ENCODE data around the gene ITIH5.
"Not testable (repeated sequence)": the region's sequence is repeated elsewhere in the genome, so short reads cannot be mapped to it uniquely, and the experiment has no call there.

The ITIH5 gene

DNA sequence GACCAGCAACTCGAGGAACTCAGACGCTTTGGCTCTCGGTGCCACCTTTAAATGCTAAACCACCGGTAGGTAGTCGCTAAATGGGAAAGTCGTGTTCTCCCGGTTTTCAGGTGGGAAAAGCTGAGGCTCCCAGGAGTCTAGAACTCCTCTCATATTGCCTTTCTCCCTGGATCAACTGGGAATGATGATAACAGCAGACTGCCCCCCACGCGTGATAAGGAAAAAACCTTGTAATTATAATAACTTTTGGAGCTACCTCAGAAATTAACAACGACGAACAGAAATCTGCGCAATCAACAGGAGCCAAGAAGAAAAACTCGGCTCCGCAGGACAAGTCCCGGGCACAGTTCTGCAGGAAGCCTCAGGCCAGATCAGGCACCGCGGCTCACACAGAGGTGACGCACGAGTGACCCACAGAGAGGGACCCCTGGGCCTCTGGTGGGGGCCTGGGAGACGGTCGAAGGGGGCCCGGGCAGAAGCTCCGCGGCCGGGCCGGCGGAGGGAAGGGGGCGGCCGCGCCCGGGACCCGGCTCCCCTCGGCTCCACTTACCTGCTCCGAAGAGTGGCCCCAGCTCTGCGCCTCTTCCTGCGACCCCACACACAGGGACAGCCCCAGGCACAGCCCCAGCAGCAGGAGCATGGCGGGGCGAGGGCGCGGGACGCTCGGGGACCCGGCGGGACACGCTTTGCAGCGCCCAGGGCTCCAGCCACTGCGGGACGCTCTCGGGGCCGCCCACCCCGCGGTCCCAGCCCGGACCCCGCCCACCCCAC lies at the start of gene ITIH5:
Gene ITIH5, minus strand, starts transcription at position 714 of the 771 bp plus-strand sequence. Its CDS starts 74 bp downstream, at position 640.
- DNase-seq: peak in 1 of 2 experiments; percentile 22

DNA sequence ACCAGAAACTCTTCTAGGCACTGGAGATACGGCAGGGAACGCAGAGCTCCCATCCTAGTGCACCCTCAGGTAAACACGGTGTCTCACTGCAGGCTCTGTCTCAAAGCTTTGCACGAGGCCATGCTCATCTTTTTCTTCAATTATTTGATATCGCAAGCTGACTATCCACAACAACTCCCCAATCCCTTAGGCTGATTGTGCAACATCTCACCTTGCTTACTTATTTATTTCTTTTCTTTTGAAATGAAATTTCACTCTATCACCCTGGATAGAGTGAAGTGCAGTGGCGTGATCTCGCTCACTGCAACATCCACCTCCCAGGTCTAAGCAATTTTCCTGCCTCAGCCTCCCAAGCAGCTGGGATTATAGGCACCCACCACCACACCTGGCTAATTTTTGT lies 48.7 kb upstream of the ITIH5 start:
- DNase-seq: no peak

DNA sequence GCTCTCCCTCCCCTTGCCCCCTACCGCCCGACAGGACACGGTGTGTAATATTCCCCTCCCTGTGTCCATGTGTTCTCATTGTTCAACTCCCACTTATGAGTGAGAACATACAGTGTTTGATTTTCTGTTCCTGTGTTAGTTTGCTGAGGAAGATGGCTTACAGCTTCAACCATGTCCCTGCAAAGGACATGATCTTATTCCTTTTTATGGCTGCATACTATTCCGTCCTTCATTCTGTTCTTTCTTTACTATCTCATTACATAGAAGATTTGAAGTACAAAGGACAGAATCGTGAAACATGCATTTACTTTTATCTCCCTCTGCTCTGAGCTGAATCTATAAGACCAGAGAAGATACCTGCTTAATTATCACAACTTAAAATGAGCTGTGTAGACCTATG lies 44.3 kb upstream of the ITIH5 start:
- DNase-seq: not testable (repeated sequence)

DNA sequence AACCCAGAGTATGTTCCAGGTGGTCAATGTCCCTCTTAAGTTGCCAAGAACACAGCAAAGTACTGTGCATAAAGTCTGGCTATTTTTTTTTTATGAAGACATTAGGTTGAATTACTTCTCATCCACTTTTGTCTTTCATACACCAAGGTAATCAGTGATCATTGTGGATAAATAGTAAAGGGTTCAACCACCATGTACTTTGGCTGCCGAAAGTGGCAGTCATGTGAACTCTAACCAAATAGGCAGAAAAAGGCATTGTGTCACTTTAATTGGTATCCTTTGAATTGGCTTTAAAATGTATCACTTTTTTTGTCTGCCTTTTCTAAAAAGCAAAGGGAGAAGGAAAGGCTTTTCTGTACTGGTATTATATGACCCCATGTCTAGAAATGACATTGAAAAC lies 43.7 kb upstream of the ITIH5 start:
- no peak for DNase-seq

DNA sequence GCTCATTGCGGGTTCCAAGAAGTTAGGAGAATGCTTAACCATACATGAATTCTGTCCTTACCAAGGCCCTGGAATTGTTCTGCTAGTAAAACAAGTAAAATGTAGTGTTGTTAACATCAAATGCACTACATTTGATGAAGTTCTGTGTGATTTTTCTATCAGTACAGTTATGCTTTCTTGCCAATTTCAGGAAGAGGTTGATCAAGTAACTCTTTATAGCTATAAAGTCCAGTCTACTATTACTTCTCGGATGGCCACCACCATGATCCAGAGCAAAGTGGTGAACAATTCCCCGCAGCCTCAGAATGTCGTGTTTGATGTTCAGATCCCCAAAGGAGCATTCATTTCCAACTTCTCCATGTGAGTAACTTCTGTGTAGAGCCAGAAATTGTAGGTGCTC lies 42.1 kb upstream of the ITIH5 start:
- no peak for DNase-seq

DNA sequence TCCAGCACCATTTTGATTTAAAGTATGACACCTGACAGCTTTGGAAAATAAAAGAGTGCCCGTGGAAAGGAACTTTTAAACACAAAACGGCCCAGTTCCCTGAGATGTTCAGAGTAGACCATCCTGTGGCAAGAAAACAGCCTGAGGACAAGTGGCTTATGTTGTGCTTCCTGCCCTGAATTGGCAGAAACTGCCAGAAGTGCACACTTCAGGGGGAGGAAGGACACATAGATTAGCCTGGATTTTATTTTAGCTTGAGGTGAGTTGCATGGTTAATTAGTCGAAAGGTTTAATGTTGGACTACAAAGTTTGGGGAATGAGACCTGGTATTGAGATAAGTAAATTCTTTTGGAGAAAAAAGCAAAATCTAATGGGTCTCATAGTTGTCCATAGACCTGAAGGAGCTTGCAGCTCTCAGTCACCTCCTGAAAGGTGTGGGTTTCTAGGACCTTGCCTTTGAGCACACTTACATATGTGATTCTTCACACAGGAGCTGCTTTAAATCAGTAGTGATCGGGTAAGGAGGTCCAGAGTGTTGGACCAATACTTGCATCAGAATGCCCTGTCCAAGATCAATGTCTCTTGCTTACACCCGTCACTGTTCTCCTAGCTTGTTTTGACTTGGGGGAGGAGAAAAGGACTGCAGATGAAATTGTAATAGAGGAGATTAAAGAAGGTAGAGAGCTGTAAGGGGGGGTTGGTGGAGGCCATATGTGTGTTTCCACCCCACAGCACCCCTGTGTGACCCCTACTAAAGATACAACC lies 41.3 kb upstream of the ITIH5 start:
- DNase-seq: no peak

DNA sequence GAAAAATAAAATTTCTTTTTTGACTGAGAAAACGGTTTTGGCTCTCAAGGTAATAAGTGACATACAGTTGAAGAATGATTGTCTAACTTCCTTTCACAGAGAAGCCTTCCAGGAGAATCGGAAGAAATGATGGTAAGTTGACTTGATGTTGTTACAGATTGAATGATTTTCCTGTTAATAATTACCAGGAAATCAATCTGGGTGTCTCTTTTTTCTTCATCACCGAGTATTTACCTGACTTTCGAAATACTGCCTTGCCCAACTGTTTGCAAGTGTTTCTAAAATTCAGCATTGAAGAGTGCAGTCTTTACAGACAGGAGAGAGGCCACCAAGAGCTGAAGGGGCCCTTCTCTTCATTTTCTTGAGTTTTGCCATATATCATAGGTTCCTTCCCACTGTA lies 40.3 kb upstream of the ITIH5 start:
- DNase-seq: no peak

DNA sequence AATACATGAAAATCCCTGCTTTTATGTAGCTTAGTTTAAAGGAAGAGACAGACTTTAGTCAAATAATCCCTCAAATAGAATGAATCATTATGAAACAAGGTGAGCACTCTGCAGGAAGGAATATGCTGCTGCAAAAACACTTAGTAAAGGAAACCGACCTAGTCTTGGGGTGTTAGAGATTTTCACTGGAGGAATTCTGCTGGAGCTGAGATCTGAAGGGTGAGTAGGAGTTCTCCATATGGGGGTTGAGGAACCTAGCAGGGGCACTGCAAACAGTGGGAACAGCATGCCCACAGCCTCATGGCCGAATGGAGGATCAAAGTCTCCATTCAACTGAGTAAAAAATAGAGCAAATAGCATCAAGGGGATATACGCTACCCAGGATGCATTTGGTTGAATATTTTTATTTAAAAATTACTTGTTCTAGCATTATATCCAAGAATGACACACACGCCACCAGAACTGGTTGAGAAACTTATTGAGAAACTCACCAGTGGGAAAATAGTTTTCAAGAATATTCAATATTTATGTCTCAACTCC lies 39.8 kb upstream of the ITIH5 start:
- no peak for DNase-seq

DNA sequence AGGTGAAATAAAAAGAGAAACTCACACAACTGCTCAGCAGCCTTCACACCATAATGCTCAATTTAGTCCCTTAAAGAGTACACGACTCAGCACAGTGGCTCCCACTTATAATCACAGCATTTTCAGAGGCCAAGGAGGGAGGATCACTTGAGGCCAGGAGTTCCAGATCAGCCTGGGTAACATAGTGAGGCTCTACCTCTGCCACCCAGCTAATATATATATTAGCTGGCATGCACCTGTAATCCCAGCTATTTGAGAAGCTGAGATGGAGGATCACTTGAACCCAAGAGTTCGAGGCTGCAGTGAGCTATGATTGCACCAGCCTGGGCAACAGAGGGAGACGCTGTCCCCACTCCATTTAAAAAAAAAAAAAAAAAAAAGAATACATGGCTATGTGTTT lies 38.6 kb upstream of the ITIH5 start:
- DNase-seq: no peak

DNA sequence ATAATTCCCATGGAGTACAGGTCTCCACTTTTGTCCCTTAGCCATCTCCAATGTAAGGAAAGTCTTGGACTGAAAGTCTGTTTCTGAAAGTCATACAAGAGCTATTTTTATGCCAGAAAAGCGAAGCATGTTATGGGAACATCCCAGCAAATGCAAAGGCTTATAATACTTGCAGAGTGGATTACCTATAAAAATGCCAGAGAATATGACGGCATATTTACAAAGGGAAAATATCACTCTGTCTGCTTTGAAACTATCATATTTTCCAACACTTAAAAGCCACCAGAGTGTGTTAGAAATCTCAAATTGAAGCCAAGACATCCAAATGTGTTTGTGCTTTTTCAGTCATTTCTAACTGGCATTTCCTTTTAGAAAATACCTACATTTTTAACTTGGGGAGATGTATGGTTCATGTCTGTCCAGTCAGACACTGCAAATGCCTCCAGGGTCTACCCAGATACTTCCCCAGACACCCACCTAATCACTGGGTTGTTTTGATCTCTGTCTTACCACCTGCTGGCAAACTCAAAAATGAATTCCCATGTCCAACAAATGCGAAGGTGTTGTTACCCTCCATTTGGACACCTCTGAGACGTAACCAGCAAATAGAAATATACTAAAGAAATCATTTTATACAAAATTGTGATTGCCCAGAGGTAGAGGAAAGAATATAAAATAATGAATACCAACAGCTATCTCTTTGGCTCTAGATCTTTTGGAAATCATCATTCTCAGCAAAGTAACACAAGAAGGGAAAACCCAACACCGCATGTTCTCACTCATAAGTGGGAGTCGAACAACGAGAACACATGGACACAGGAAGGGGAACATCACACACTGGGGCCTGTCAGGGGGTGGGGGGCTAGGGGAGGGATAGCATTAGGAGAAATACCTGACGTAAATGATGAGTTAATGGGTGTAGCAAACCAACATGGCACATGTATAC lies 37.6 kb upstream of the ITIH5 start:
- no peak for DNase-seq

DNA sequence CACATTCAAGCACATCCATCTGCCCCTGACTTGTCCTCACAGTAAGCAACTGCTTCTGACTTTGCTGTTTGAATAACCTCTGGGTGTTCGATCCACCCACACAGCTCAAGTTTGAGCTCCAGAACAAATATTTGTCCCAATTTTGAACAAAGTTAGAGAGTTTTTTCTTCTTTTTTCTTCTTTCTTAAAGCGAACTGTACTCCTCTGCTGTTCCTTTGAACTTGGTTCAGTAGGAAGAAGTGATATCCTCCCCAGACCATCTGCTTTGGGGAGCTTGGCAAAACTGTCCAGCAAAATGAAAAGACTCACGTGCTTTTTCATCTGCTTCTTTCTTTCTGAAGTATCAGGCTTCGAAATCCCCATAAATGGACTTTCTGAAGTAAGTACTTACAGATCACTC lies 36.4 kb upstream of the ITIH5 start, which contains the start of gene ITIH2:
Gene ITIH2, plus strand, starts transcription at position 177 of the 400 bp plus-strand sequence. Its CDS starts 119 bp downstream, at position 296.
- DNase-seq: no peak

DNA sequence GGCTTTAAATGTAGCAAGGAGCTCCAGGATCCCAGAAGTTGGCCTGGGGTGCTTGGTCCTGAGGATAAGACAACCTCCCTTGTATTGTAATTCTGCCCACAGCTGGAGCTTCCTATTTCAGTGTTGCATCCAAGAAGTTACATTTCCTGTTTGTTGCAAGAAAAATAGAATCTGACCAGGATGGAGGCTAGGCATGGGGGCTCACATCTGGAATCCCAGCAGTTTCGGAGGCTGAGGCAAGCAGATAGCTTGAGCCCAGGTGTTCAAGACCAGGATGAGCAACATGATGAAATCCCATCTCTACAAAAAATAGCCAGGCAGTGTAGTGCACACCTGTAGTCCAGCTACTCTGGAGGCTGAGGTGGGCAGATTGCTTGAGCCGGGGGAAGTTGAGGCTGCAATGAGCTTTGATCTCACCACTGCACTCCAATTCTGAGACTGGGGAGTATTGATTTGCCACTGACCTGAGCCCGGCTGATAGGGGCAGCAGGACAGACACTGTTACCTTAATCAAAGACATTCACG lies 35.6 kb upstream of the ITIH5 start:
- no peak for DNase-seq

DNA sequence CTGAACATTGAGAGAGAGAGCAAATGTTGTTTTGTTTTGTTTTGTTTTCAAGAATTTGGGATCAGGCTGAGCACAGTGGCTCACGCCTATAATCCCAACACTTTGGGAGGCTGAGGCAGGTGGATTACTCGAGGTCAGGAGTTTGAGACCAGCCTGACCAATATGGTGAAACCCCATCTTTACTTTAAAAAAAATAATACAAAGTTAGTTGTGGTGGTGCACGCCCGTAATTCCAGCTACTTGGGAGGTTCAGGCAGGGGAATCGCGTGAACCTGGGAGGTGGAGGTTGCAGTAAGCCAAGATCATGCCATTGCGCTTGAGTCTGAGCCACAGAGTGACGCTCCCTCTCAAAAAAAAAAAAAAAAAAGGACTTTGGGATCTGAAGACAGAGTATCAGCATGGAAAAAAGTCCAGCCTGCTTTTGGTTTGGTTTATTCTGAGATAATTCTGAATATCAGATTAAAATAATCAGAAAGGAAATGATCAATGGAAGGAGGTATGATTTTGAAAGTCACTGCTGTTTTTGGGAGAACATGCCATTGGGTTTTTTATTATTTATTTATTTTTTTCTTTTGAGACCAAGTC lies 34.5 kb upstream of the ITIH5 start:
- no peak for DNase-seq

DNA sequence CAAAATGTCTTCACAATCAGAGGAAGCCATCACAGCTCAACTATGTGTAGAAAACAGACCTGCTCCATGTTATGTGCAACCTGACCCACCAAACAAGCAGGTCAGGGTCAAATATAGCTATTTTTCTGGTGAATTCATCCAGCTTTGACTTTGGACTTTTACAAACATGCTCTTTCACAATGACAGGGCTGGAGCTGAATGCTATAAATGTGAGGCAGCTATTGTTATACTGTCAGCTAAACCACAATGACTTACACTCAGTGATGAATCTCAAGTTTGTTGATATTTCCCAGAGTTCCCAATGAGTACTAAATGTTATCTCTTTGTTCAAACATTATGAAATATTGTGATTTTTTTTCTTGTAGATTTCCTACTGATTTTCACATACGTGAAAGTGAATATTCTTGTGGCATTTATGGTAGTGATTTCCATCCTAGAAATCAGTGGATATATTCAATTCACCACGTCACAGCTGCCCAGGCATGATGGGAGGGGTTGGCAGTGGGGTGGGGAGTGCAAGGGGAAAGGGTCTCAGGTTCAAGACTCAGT lies 33.9 kb upstream of the ITIH5 start:
- no peak for DNase-seq

DNA sequence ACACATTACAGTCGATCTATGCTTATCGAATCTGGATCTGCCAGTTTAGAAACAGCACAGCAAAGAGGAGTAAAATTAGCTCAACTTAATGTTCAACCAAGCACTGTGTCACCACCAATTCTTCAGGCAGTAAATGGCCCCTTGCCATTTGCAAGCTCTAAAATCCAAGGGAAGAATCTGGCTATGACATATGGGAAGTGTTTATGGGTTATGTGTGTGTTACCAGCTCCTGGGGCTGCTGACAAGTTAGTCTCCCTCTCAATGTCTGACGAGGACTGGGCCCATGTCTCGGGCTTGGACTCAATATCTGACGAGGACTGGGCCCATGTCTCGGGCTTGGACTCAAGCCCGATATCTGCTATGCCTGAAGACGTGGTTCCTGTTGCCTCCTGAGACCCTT lies 30.7 kb upstream of the ITIH5 start:
- no peak for DNase-seq

DNA sequence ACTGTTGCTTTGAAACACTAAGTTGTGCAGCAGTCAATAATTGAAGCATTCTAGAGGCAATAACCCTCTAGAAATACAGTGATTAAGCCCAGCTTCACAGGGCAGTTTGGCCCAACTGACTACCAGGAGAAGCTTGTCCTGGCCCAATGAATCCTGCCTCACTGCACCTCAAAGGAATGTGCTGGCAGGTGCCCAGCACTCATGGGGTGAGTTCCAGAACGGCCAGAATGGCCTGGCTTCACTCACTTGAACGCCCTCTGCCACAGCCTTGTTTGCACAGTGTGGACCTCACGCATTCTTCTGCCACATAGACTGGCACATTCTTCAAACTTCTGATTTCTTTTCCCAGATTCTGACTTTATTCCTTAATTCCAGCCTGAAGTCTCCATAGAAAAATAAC lies 29.8 kb upstream of the ITIH5 start:
- DNase-seq: no peak

DNA sequence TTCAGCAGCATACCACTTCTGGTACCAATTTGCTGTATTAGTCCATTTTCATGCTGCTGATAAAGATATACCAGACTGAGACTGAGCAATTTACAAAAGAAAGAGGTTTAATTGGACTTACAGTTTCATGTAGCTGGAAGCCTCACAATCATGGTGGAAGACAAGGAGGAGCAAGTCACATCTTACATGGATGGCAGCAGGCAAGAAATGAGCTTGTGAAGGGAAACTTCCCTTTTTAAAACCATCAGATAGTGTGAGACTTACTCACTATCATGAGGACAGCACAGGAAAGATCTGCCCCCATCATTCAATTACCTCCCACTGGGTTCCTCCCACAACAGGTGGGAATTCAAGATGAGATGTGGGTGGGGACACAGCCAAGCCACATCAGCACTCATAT lies 26.4 kb upstream of the ITIH5 start:
- DNase-seq: not testable (repeated sequence)

DNA sequence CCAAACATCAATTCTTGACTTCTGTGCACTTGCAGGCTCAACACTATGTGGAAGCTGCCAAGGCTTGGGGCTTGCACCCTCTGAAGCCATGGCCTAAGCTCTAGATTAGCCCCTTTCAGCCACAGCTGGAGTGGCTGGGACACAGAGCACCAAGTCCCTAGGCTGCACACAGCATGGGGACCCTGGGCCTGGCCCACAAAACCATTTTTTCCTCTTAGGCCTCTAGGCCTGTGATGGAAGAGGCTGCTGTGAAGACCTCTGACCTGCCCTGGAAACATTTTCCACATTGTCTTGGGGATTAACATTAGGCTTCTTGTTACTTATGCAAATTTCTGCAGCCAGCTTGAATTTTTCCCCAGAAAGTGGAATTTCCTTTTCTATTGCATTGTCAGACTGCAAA lies 25.6 kb upstream of the ITIH5 start:
- not testable (repeated sequence) for DNase-seq

DNA sequence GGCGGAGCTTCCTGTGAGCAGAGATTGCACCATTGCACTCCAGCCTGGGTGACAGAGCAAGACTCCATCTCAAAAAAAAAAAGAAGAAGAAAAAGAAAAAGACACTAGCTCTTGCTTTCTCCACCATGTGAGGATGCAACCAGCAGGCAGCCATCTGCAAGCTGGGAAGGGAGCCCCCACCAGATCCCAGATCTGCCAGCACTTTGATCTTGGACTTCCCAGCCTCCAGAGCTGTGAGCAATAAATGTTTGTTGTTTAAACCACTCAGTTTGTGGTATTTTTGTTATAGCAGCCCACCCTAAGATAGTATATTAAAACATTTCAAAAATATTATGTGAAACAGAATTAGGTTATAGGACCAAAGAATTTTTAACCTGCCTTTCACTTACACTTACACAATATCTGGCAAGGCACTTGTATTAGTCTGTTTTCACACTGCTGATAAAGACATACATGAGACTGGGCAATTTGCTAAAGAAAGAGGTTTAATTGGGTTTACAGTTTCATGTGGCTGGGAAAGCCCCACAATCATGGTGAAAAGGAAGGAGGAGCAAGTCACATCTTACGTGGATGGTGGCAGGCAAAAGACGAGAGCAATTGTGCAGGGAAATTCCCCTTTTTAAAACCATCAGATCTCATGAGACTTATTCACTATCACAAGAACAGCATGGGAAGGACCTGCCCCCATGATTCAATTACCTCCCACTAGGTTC lies 24.3 kb upstream of the ITIH5 start:
- DNase-seq: not testable (repeated sequence)

DNA sequence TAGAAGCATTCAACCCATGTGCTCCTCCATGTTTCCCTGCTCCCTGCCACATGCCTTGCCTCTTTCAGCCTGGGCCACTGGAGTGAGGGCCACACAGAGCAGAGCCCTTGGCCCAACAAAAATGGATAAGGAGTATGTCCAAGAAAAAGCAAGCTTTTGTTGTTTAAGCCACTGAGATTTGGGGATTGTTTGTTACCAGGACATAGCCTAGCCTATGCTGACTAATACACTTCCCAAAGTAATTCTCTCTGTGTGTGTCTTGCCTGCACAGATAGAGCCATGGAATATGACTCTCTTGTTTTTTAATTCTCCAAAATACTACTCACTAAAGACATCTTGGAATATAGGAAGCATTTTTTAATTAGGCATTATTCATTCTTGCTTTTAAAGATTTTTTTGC lies 22.8 kb upstream of the ITIH5 start:
- DNase-seq: no peak

All from activated T-cell treated with anti-CD3 and anti-CD28 coated beads, Interleukin-2, amount 50 U/mL, for 48 hours (primary cell).